ENCODE measurements around the gene FAM131B.

- TF ChIP-seq CTCF (IDR thresholded peaks at IDR 0.05) (no peak), ZFX (IDR thresholded peaks at IDR 0.05; ENCODE audit: borderline replicate concordance) (no peak)
These were observed 37.1 kb upstream of the FAM131B start for GRCh38 chr7:143399642-143400041.
